Stimulated activated CD4-positive, alpha-beta T cell treated with anti-CD3 and anti-CD28 coated beads, TNF-alpha, amount 100 ng/mL, for 1 hour (primary cell): ENCODE data around the gene MRPL39.
A peak's percentile ranks its signal among the peaks of the same experiment; 100 is the strongest.

Experiments
- DNase-seq, 3 donors: peaks; one replicate each; pipeline ENCODE4 v3.0.0-alpha.2; 2020; ENCODE audit warnings: low read depth in 3 of 3, low spot score in 1 of 3

Gene MRPL39

GRCh38 chr21:25569711-25570110, 37.6 kb downstream of the MRPL39 start:
- no peak for DNase-seq

GRCh38 chr21:25569084-25569483, 38.2 kb downstream of the MRPL39 start:
- DNase-seq, result no peak

GRCh38 chr21:25568246-25568645, 39.0 kb downstream of the MRPL39 start:
- no peak for DNase-seq

GRCh38 chr21:25567472-25567871, 39.8 kb downstream of the MRPL39 start:
- DNase-seq, result no peak

GRCh38 chr21:25566645-25567044, 40.6 kb downstream of the MRPL39 start:
- DNase-seq, result no peak

- peak in 1 of 3 donors; percentile 39 for DNase-seq
Observed at GRCh38 chr21:25565272-25566211, 41.7 kb downstream of the MRPL39 start.

- no peak for DNase-seq
Observed at GRCh38 chr21:25564349-25564948, 42.8 kb downstream of the MRPL39 start.

GRCh38 chr21:25563361-25564116, 43.7 kb downstream of the MRPL39 start:
- DNase-seq, result peak in 1 of 3 donors; percentile 32

- no peak for DNase-seq
Observed at GRCh38 chr21:25562660-25563059, 44.6 kb downstream of the MRPL39 start.

GRCh38 chr21:25561668-25562641, 45.3 kb downstream of the MRPL39 start:
- peak; percentile 16 to 83 (median 57) for DNase-seq

- no peak for DNase-seq
Observed at GRCh38 chr21:25560891-25561290, 46.4 kb downstream of the MRPL39 start.

GRCh38 chr21:25560271-25560685, 47.0 kb downstream of the MRPL39 start:
- no peak for DNase-seq

GRCh38 chr21:25559746-25560145, 47.5 kb downstream of the MRPL39 start:
- no peak for DNase-seq

GRCh38 chr21:25558123-25558522, 49.2 kb downstream of the MRPL39 start:
- DNase-seq, result no peak

- no peak for DNase-seq
Observed at GRCh38 chr21:25557180-25557579, 50.1 kb downstream of the MRPL39 start.

GRCh38 chr21:25556091-25556490, 51.2 kb downstream of the MRPL39 start:
- no peak for DNase-seq

GRCh38 chr21:25555492-25555891, 51.8 kb downstream of the MRPL39 start:
- DNase-seq, result no peak

- DNase-seq, result no peak
Observed at GRCh38 chr21:25552856-25553255, 54.4 kb downstream of the MRPL39 start.

GRCh38 chr21:25551569-25551968, 55.7 kb downstream of the MRPL39 start:
- DNase-seq, result no peak

GRCh38 chr21:25550352-25551120, 56.7 kb downstream of the MRPL39 start:
- no peak for DNase-seq
